NB4 (cell line): ENCODE results near the gene CXADR.

Source experiments
- DNase-seq: peaks from one replicate; pipeline ENCODE4 v3.0.0; 2010; ENCODE audit warnings: low read depth
- H3K4me3 ChIP-seq: one replicate; pipeline ENCODE4 v1.5.1; 2011; ENCODE audit warnings: mild to moderate bottlenecking, low read depth, low read length, moderate library complexity
- MYC ChIP-seq: IDR thresholded peaks from 2 replicates; pipeline ENCODE4 v1.6.1; 2011; ENCODE audit warnings: low read depth, low read length
- POLR2A ChIP-seq: IDR thresholded peaks from 2 replicates; pipeline ENCODE4 v1.6.1; 2011; ENCODE audit warnings: mild to moderate bottlenecking; ENCODE audit not compliant: insufficient read length; ENCODE audit errors: extremely low read depth
- TF ChIP-seq, protein P1 (sequence below): IDR thresholded peaks from 2 replicates; pipeline ENCODE4 v1.6.1; 2011; ENCODE audit warnings: low read depth, low read length
- TF ChIP-seq, protein P2 (sequence below): IDR thresholded peaks from one replicate; pipeline ENCODE4 v1.5.1; 2012; ENCODE audit warnings: low read depth, low read length

Gene CXADR

DNA sequence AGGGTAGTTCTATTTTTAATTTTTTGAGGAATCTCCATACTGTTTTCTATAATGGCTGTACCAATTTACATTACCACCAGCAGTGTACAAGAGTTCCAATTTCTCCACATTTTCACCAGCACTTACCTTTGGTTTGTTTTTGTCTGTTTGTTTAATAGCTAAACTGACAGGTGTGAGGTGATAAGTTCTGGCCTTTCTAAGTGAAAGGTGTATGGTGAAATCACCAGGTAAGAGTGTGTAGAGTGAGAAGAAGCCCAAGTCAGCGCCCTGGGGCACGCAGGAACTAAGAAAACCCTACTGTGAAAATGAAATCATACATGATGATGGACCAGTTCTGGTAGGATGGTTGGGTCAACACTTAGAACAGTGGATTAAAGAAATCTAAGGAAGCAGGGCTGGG lies 65.3 kb downstream of the CXADR start:
- DNase-seq: no peak
- no peak overlapping the region for H3K4me3 ChIP-seq
- TF ChIP-seq, protein P1, sequence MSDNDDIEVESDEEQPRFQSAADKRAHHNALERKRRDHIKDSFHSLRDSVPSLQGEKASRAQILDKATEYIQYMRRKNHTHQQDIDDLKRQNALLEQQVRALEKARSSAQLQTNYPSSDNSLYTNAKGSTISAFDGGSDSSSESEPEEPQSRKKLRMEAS: no peak
- TF ChIP-seq POLR2A: no peak
- TF ChIP-seq, protein P2, sequence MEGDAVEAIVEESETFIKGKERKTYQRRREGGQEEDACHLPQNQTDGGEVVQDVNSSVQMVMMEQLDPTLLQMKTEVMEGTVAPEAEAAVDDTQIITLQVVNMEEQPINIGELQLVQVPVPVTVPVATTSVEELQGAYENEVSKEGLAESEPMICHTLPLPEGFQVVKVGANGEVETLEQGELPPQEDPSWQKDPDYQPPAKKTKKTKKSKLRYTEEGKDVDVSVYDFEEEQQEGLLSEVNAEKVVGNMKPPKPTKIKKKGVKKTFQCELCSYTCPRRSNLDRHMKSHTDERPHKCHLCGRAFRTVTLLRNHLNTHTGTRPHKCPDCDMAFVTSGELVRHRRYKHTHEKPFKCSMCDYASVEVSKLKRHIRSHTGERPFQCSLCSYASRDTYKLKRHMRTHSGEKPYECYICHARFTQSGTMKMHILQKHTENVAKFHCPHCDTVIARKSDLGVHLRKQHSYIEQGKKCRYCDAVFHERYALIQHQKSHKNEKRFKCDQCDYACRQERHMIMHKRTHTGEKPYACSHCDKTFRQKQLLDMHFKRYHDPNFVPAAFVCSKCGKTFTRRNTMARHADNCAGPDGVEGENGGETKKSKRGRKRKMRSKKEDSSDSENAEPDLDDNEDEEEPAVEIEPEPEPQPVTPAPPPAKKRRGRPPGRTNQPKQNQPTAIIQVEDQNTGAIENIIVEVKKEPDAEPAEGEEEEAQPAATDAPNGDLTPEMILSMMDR: no peak
- no peak for TF ChIP-seq MYC

DNA sequence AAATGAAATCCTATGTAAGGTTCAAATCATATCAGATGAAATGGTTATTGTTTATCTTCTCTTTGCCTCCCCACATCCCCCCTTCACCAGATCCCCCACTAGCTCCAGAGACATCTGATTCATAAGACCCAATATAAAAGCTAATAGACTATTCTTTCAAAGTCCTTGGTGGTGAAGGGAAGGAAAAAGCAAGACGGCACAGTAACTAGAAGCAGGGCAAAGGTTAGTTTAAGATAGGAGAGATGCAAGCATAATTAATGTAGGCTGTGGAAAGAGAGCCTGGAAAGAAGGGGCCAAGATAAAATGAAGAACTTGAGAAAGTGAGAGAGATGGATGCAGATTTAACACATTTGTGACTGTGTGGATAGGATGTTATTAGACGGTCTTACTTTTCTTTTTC lies 66.0 kb downstream of the CXADR start:
- DNase-seq: no peak
- no peak overlapping the region for H3K4me3 ChIP-seq
- TF ChIP-seq POLR2A (no peak), MYC (no peak)
- TF ChIP-seq, protein P2: no peak
- TF ChIP-seq, protein P1: no peak

DNA sequence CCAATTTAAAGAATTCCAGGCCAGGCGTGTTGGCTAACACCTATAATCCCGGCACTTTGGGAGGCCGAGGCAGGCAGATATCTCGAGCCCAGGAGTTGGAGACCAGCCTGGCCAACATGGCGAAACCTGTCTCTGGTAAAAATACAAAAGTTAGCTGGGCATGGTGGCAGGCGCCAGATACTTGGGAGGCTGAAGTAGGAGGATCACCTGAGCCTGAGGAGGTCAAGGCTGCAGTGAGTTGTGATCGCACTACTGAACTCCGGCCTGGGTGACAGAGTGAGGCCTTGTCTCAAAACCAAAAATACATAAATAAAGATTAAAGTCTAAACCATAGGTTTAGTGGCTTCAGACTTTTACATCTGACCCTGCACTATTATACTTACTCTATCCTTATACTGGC lies 67.5 kb downstream of the CXADR start:
- TF ChIP-seq, protein P1: no peak
- TF ChIP-seq, protein P2: no peak
- TF ChIP-seq MYC (no peak), POLR2A (no peak)
- H3K4me3 ChIP-seq: no peak overlapping the region
- no peak for DNase-seq

DNA sequence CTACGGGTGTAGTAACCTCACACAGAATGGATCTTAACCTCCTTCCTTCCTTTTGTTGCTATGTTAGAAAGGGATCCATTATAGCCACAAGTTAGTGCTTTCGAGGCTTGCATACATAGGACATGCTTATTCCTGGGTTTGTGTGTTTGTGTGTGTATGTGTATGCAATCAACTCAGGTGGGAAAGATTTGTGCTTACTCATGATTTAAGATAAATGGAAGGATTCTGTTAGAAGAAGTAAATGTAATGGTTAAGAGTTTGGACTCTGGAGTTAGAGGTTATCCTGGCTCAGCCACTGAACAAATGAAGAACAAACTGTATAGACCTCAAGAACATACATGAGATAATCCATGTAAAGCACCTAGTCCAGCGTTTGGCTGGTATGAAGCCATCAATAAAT lies 71.1 kb downstream of the CXADR start:
- H3K4me3 ChIP-seq: no peak overlapping the region
- TF ChIP-seq, protein P1: no peak
- TF ChIP-seq MYC (no peak), POLR2A (no peak)
- TF ChIP-seq, protein P2: no peak

DNA sequence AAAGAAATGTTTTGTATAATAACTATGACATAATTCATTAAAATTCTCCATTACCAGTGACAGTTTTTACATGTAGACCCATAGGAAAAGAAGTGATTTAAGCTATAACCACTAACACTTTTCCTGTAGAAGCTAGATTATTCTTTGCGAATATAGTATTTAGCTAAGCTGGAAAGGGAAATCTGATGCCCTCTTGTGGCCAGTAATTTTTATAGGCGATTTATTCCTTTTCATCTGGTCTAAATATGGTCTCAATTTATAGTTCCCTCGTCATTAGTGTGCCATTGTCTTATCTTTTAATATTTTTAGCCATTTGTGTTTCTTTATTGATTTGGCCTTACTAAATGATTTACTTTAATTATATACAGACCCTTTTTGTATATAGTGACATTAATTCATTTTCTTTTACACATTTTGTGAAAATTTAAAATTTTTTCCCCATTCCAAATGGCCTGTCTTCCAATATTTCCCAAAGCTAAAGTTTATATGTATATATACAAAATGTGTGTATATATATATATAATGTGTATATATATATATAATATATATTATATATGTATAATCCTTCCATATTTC lies 73.1 kb downstream of the CXADR start:
- H3K4me3 ChIP-seq: no peak overlapping the region
- DNase-seq: peak; percentile 43
- no peak for TF ChIP-seq POLR2A
- TF ChIP-seq, protein P2: peak; percentile 16

More for the DNA sequence above, 71.1 kb downstream of the CXADR start:
- no peak for DNase-seq

DNA sequence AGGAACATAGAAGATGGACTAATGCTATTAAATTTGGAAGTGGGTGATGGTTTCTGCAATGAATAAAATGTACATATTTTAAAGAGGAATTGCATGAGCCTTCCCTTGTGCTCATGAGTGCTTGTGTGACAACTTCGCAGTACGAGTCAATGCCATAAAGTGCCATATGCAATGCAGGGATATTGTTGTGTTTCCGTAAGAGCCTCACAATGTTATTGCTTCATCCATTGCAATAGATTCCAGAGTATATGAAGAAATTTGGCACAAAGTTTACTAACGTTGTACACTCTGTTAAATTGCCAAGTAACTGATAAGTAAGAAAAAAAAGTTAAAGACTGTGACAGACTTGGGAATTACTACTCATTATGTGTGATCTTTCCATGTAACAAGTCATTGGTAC lies 77.6 kb downstream of the CXADR start:
- H3K4me3 ChIP-seq: no peak overlapping the region
- DNase-seq: no peak
- TF ChIP-seq POLR2A (no peak), MYC (no peak)
- TF ChIP-seq, protein P1: no peak
- TF ChIP-seq, protein P2: no peak
